Natural killer cell (primary cell): ENCODE results near the gene HYAL1. TPM values are rescaled to one million over a fixed set of nuclear protein-coding genes. Genes with fewer than 3 reads are reported as not detected.
A peak's percentile ranks its signal among the peaks of the same experiment; 100 is the strongest.

ENCODE experiments used
- ATAC-seq, 3 donors: fragments of 150-1000 bp in 2 of 3; fragments of 200-7000 bp in 1 of 3; cut with Tn5 transposase; 1 replicate in 1 of 3; 2 replicates in 2 of 3; pipeline ENCODE4 v1.10.0; 2021; ENCODE audit warnings: mild to moderate bottlenecking in 2 of 3, moderate library complexity in 2 of 3
- DNase-seq, 2 donors: peaks; one replicate each; pipeline versions ENCODE4 v3.0.0 to v3.0.0-alpha.2; 2013 to 2021; ENCODE audit warnings: mixed read lengths in 1 of 2
- H3K27ac ChIP-seq: one replicate; pipeline ENCODE4 v1.5.1; 2013; ENCODE audit warnings: mild to moderate bottlenecking, low read length
- H3K27me3 ChIP-seq: one replicate; pipeline ENCODE4 v1.6.1; 2013; ENCODE audit warnings: low read length; ENCODE audit not compliant: control insufficient read depth, insufficient read depth
- H3K36me3 ChIP-seq: one replicate; pipeline ENCODE4 v1.6.1; 2013; ENCODE audit warnings: low read length; ENCODE audit not compliant: control insufficient read depth, insufficient read depth
- H3K4me1 ChIP-seq: one replicate; pipeline ENCODE4 v1.6.1; 2013; ENCODE audit warnings: low read length; ENCODE audit not compliant: control insufficient read depth, insufficient read depth
- H3K4me3 ChIP-seq: one replicate; pipeline ENCODE4 v1.5.1; 2013; ENCODE audit warnings: low read length
- H3K9me3 ChIP-seq: one replicate; pipeline ENCODE4 v1.6.1; 2013; ENCODE audit warnings: low read length; ENCODE audit not compliant: control insufficient read depth, insufficient read depth
- H3K27ac Mint-ChIP-seq, 2 donors: one replicate each; pipeline ENCODE4 v1.8.0; 2022; ENCODE audit warnings: mild to moderate bottlenecking in 2 of 2, mixed read lengths in 2 of 2, moderate library complexity in 1 of 2
- H3K27me3 Mint-ChIP-seq, 2 donors: one replicate each; pipeline ENCODE4 v1.8.0; 2022; ENCODE audit warnings: low read depth in 2 of 2, mixed read lengths in 2 of 2
- H3K36me3 Mint-ChIP-seq: one replicate; pipeline ENCODE4 v1.8.0; 2022; ENCODE audit warnings: mixed read lengths
- H3K4me1 Mint-ChIP-seq, 2 donors: one replicate each; pipeline ENCODE4 v1.8.0; 2022; ENCODE audit warnings: mixed read lengths in 2 of 2
- H3K4me3 Mint-ChIP-seq: one replicate; pipeline ENCODE4 v1.8.0; 2022; ENCODE audit warnings: mild to moderate bottlenecking, moderate library complexity, mixed read lengths
- H3K9me3 Mint-ChIP-seq, 2 donors: one replicate each; pipeline ENCODE4 v1.8.0; 2022; ENCODE audit warnings: mixed read lengths in 2 of 2
- WGBS: methylation state at CpG from one replicate; pipeline ENCODE4 v1.1.7; 2013; ENCODE audit warnings: missing lambda C conversion rate; ENCODE audit not compliant: insufficient coverage; 5-methylcytosine and 5-hydroxymethylcytosine counted together
- intact Hi-C: fragments of 100-400 bp; cut with micrococcal nuclease; formaldehyde crosslinking; loops from one replicate; pipeline ENCODE4 v1.14.2; 2022
- total RNA-seq, 4 donors: library from RNA; stranded (reverse); fragments of 120-200 nt in 1 of 4; gene quantifications; one replicate each; pipeline versions ENCODE4 v1.2.3 to v1.2.4, GENCODE V29; 2013 to 2022
- TF ChIP-seq, protein P1 (sequence below): fragments of 200-600 bp; IDR thresholded peaks from one replicate; pipeline ENCODE4 v1.8.0; 2022; ENCODE audit warnings: antibody characterized with exemption

The HYAL1 gene
- total RNA-seq, 3 donors from 2014 or later (not counting 1 experiment from before 2014, with no cell fraction given), result 0.82 to 1.2 TPM; not detected in 1

- Histone ChIP-seq H3K27me3 (no peaks in the 10 kb centered on the region), H3K36me3 (peaks cover 2% of the 10 kb centered on the region), H3K27ac (no peak overlapping the region), H3K9me3 (no peaks in the 10 kb centered on the region), H3K4me3 (no peak overlapping the region), H3K4me1 (peaks cover 36% of the 10 kb centered on the region)
- Mint-ChIP-seq H3K4me1 (peaks cover 28 to 43% of the 10 kb centered on the region in 2 donors), H3K9me3 (no peaks in the 10 kb centered on the region), H3K27me3 (no peaks in the 10 kb centered on the region), H3K4me3 (no peak overlapping the region), H3K36me3 (no peaks in the 10 kb centered on the region), H3K27ac (peak overlapping the region in 1 of 2 donors; percentile 72)
- no peak for ATAC-seq
- TF ChIP-seq, protein P1, sequence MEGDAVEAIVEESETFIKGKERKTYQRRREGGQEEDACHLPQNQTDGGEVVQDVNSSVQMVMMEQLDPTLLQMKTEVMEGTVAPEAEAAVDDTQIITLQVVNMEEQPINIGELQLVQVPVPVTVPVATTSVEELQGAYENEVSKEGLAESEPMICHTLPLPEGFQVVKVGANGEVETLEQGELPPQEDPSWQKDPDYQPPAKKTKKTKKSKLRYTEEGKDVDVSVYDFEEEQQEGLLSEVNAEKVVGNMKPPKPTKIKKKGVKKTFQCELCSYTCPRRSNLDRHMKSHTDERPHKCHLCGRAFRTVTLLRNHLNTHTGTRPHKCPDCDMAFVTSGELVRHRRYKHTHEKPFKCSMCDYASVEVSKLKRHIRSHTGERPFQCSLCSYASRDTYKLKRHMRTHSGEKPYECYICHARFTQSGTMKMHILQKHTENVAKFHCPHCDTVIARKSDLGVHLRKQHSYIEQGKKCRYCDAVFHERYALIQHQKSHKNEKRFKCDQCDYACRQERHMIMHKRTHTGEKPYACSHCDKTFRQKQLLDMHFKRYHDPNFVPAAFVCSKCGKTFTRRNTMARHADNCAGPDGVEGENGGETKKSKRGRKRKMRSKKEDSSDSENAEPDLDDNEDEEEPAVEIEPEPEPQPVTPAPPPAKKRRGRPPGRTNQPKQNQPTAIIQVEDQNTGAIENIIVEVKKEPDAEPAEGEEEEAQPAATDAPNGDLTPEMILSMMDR, result no peak
- WGBS, result 97% methylated on average over 18 of the region's 18 CpGs
- no peak for DNase-seq
- intact Hi-C loops, result loop anchor here (5.0 kb wide), 1 partner anchor 40 kb away; no protein-coding TSS in a partner anchor
Measured at GRCh38 chr3:50296721-50297383, 6.5 kb downstream of the HYAL1 start.

DNA sequence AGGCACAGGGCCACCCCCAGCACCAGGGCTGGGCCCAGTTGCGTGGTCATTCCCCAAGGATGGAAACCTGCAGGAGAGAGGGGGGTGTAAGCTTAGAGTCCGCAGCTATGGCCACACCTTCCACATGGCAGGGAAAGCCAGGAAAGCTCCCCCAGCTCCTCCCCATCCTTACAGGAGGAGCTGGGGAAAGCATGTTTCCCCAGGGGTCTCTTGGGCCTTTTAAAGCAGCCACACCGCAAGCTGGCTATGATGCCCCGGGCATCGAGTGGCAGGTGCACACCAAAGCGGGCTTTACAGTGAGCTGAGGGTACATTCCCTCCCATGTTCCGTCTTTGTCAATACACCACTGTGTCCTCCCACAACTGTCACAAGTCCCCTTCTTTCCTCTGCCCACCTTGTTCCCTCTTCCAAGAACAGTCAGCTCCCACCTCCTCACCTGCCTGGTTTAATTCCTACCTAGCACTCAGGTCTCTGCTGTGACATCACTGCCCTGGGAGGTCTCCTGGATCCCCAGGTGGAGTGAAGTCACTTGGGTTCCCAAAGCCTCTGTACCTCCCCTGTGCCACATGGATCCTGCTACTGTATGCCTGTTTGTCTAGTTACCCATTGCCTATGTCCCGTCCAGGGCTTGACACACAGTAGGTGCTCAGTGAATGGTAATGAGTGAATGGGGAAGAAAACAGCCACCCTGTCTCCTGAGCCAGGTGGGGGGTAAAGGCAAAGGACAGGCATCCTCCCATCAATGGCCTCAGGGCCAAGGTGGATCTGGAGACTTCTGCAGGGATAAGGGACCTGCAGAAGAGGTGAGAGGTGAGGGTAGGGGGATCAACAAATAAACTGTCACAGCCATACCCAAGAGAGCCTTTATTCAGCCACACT is 7.6 kb downstream of the HYAL1 start:
- H3K27me3 Mint-ChIP-seq, result no peaks in the 10 kb centered on the region
- ATAC-seq, result no peak
- H3K36me3 Mint-ChIP-seq, result no peaks in the 10 kb centered on the region
- intact Hi-C loops, result loop anchor here (5.0 kb wide), 1 partner anchor 42 kb away; no protein-coding TSS in a partner anchor
- Histone ChIP-seq H3K4me1 (peaks cover 45% of the 10 kb centered on the region), H3K36me3 (peaks cover 2% of the 10 kb centered on the region), H3K4me3 (no peak overlapping the region), H3K9me3 (no peaks in the 10 kb centered on the region), H3K27ac (no peak overlapping the region), H3K27me3 (no peaks in the 10 kb centered on the region)
- TF ChIP-seq, protein P1, result no peak
- 96% methylated on average over 8 of the region's 8 CpGs for WGBS
- no peak overlapping the region for H3K4me3 Mint-ChIP-seq
- H3K9me3 Mint-ChIP-seq, result no peaks in the 10 kb centered on the region
- no peak for DNase-seq
- peaks cover 33 to 48% of the 10 kb centered on the region in 2 donors for H3K4me1 Mint-ChIP-seq
- H3K27ac Mint-ChIP-seq, result peak overlapping the region in 1 of 2 donors; percentile 72

DNA sequence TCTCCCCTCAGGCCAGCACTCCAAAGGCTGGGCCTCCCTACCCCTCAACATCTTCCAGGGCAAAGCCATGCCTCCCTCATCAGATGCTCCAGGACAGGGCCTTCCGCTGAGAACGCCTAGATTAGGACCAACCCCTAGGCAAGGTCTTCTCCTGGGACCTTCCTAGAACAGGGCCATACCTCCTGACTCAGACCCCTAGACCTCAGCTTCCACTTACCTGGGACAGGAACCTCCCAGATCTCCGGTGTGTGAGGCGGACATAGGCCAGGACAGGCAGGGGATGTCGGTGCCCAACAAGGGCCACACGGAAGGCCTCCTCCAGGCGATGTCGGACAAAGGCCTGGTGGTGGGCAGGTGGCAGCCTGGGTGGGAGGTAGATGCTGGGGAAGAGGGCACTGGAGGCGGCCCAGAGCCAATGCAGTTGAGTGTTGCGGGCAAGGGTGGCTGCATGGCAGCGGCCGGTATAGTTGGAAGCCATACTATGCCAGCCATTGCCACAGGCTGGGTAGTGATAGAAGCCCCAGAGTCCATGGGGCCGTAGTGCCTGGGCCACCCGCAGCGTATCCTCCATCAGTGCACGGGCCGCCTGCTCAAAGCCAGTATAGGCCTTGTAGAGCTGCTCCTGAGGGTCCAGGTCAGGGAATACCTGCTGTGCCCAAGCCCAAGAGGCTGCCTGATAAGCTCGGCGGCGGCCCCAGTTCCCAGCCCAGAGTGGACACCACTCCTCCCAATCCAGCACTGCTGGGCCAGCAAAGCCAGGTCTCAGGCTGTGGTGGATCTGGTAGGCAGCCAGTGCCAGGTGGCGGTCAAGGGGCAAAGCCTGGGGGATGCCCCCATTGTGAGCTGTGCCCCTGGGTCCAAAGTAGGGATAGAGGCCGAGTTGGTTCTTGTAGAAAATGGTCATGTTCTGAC is 8.6 kb downstream of the HYAL1 start:
- no peak overlapping the region for H3K4me3 Mint-ChIP-seq
- no peaks in the 10 kb centered on the region for H3K36me3 Mint-ChIP-seq
- Histone ChIP-seq H3K4me1 (peaks cover 35% of the 10 kb centered on the region), H3K27me3 (no peaks in the 10 kb centered on the region), H3K36me3 (peaks cover 5% of the 10 kb centered on the region), H3K4me3 (no peak overlapping the region), H3K9me3 (no peaks in the 10 kb centered on the region), H3K27ac (no peak overlapping the region)
- ATAC-seq (no peak), DNase-seq (no peak)
- no peaks in the 10 kb centered on the region for H3K9me3 Mint-ChIP-seq
- TF ChIP-seq, protein P1, result no peak
- peaks cover 24 to 38% of the 10 kb centered on the region in 2 donors for H3K4me1 Mint-ChIP-seq
- no peak overlapping the region for H3K27ac Mint-ChIP-seq
- WGBS, result 96% methylated on average over 22 of the region's 22 CpGs
- intact Hi-C loops, result loop anchor here (5.0 kb wide), 1 partner anchor 43 kb away; no protein-coding TSS in a partner anchor
- H3K27me3 Mint-ChIP-seq, result no peaks in the 10 kb centered on the region
